OCI-LY1 (cell line): ENCODE results near the gene CAPN7.

Experiments
- CTCF ChIP-seq: fragments of 200-600 bp; sonication (generic), shearing (Covaris generic); IDR thresholded peaks from 2 replicates; pipeline ENCODE4 v1.5.1; 2017; ENCODE audit warnings: mild to moderate bottlenecking, antibody characterized with exemption, low read length, moderate library complexity, mixed read lengths
- EZH2 ChIP-seq: fragments of 200-600 bp; sonication (generic), shearing (Covaris generic); IDR thresholded peaks from 2 replicates; pipeline ENCODE4 v1.8.0; 2017; ENCODE audit warnings: borderline replicate concordance, mixed run types, mild to moderate bottlenecking, antibody characterized with exemption, low read length, moderate library complexity, mixed read lengths

DNA sequence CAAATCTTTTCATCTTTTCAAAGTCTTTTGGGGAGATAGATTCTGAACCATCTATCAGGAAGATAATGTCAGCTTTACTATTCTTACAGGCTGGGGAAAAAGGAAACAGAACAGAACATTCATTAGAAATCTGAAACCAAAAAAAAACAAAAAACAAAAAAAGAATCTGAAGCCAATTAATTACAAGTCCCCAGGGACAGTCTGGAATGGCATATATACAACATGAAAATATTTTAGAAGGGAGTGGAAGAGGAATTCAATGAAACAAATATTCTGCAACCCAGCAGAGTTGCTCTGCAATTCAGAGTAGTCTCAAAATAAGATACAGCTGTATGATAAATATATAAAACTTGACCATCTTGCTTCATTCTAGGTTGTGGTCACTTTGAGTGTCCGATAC, 41.7 kb upstream of the CAPN7 start:
- TF ChIP-seq CTCF, result no peak
- TF ChIP-seq EZH2, result no peak
